Measurements from ENCODE around the gene BICDL1. TPM values are rescaled to one million over a fixed set of nuclear protein-coding genes. Genes with fewer than 3 reads are reported as not detected.

Gene BICDL1
- total RNA-seq, 1 donor from 2014 or later, result 56.4 TPM

DNA sequence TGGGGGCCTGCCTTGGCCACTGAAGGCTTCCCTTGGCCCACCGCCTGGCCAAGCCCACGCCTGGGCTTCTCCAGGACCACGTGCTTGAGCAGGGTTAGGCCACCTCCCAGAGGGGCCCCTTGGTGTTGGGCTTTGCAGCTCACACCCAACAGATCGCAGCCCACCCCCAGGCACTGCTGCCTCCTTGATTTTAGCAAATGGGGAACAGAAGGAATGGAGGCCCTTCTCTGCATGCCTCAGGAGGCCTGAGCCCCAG, 104.2 kb downstream of the BICDL1 start:
- Mint-ChIP-seq H3K9me3 (ENCODE audit: unreplicated experiment) (peaks cover 10% of the 10 kb centered on the region), H3K27ac (ENCODE audit: unreplicated experiment) (no peak overlapping the region), H3K36me3 (ENCODE audit: unreplicated experiment) (peaks cover 7% of the 10 kb centered on the region), H3K4me3 (ENCODE audit: unreplicated experiment) (no peak overlapping the region), H3K4me1 (ENCODE audit: low read depth, unreplicated experiment) (peaks cover 10% of the 10 kb centered on the region), H3K27me3 (ENCODE audit: unreplicated experiment) (peaks cover 10% of the 10 kb centered on the region)
- DNase-seq, result no peak
- TF ChIP-seq, protein P1, sequence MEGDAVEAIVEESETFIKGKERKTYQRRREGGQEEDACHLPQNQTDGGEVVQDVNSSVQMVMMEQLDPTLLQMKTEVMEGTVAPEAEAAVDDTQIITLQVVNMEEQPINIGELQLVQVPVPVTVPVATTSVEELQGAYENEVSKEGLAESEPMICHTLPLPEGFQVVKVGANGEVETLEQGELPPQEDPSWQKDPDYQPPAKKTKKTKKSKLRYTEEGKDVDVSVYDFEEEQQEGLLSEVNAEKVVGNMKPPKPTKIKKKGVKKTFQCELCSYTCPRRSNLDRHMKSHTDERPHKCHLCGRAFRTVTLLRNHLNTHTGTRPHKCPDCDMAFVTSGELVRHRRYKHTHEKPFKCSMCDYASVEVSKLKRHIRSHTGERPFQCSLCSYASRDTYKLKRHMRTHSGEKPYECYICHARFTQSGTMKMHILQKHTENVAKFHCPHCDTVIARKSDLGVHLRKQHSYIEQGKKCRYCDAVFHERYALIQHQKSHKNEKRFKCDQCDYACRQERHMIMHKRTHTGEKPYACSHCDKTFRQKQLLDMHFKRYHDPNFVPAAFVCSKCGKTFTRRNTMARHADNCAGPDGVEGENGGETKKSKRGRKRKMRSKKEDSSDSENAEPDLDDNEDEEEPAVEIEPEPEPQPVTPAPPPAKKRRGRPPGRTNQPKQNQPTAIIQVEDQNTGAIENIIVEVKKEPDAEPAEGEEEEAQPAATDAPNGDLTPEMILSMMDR (IDR thresholded peaks at IDR 0.05; ENCODE audit: partially characterized antibody, unreplicated experiment), result no peak

DNA sequence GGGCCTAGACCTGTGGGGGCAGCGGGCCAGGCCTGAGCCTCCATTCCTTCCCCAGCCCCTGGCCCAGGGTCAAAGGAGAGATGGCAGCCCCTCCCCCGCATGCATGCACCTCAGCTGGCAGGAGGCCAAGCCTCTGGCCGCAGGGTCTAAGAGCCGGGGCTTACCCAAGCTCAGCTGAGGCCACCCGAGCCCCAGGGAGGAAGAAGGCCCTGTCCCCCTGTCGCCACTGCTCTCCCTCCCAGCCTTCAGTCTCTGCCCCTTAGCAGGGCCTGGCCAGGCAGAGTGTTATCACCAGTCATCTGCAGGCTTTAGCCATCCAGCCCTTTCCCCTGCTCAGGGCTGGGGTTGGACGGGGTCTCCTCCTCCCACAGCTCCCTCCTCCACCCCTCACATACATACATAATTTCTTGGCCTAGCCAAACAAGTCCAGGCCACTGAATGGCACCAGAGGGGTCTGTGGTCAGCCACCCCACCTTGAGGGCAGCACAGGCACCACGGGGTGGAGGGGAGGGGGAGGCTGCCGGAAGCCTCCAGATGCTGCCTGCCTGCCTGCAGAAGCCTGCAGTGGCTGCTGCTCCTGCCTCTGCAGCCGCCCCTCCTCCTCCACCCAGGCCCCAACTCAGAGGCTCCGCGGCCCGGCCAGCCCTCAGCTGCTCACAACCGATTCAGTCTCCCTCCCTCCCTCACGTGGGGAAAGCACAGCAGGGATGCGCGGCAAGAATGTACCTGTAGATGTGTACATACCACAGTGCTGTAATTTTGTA, 104.7 kb downstream of the BICDL1 start:
- Mint-ChIP-seq H3K36me3 (ENCODE audit: unreplicated experiment) (peaks cover 7% of the 10 kb centered on the region), H3K4me3 (ENCODE audit: unreplicated experiment) (no peak overlapping the region), H3K4me1 (ENCODE audit: low read depth, unreplicated experiment) (peaks cover 10% of the 10 kb centered on the region), H3K27me3 (ENCODE audit: unreplicated experiment) (peaks cover 10% of the 10 kb centered on the region), H3K9me3 (ENCODE audit: unreplicated experiment) (peaks cover 10% of the 10 kb centered on the region), H3K27ac (ENCODE audit: unreplicated experiment) (peak overlapping the region; percentile 93)
- DNase-seq, result peak; percentile 87
- TF ChIP-seq, protein P1 (IDR thresholded peaks at IDR 0.05; ENCODE audit: partially characterized antibody, unreplicated experiment), result no peak

- peaks cover 11% of the 10 kb centered on the region for H3K27me3 Mint-ChIP-seq (ENCODE audit: unreplicated experiment)
- peaks cover 8% of the 10 kb centered on the region for H3K9me3 Mint-ChIP-seq (ENCODE audit: unreplicated experiment)
- H3K27ac Mint-ChIP-seq (ENCODE audit: unreplicated experiment), result peak overlapping the region; percentile 73
- TF ChIP-seq, protein P1 (IDR thresholded peaks at IDR 0.05; ENCODE audit: partially characterized antibody, unreplicated experiment), result no peak
- H3K4me3 Mint-ChIP-seq (ENCODE audit: unreplicated experiment), result no peak overlapping the region
- peaks cover 10% of the 10 kb centered on the region for H3K4me1 Mint-ChIP-seq (ENCODE audit: low read depth, unreplicated experiment)
- DNase-seq, result no peak
- peaks cover 7% of the 10 kb centered on the region for H3K36me3 Mint-ChIP-seq (ENCODE audit: unreplicated experiment)
Measured at GRCh38 chr12:120094485-120094884, 105.4 kb downstream of the BICDL1 start.

- H3K36me3 Mint-ChIP-seq (ENCODE audit: unreplicated experiment), result peaks cover 7% of the 10 kb centered on the region
- no peak overlapping the region for H3K27ac Mint-ChIP-seq (ENCODE audit: unreplicated experiment)
- DNase-seq, result no peak
- TF ChIP-seq, protein P1 (IDR thresholded peaks at IDR 0.05; ENCODE audit: partially characterized antibody, unreplicated experiment), result no peak
- no peak overlapping the region for H3K4me3 Mint-ChIP-seq (ENCODE audit: unreplicated experiment)
- H3K9me3 Mint-ChIP-seq (ENCODE audit: unreplicated experiment), result peaks cover 5% of the 10 kb centered on the region
- peaks cover 13% of the 10 kb centered on the region for H3K4me1 Mint-ChIP-seq (ENCODE audit: low read depth, unreplicated experiment)
- peaks cover 11% of the 10 kb centered on the region for H3K27me3 Mint-ChIP-seq (ENCODE audit: unreplicated experiment)
Measured at GRCh38 chr12:120095331-120095730, 106.3 kb downstream of the BICDL1 start.

- no peak overlapping the region for H3K4me3 Mint-ChIP-seq (ENCODE audit: unreplicated experiment)
- peaks cover 11% of the 10 kb centered on the region for H3K27me3 Mint-ChIP-seq (ENCODE audit: unreplicated experiment)
- peaks cover 13% of the 10 kb centered on the region for H3K4me1 Mint-ChIP-seq (ENCODE audit: low read depth, unreplicated experiment)
- no peak for DNase-seq
- peaks cover 7% of the 10 kb centered on the region for H3K36me3 Mint-ChIP-seq (ENCODE audit: unreplicated experiment)
- H3K27ac Mint-ChIP-seq (ENCODE audit: unreplicated experiment), result no peak overlapping the region
- H3K9me3 Mint-ChIP-seq (ENCODE audit: unreplicated experiment), result peaks cover 5% of the 10 kb centered on the region
- TF ChIP-seq, protein P1 (IDR thresholded peaks at IDR 0.05; ENCODE audit: partially characterized antibody, unreplicated experiment), result no peak
Measured at GRCh38 chr12:120095736-120096135, 106.7 kb downstream of the BICDL1 start.

Measured in glutamatergic neuron (in vitro differentiated cells).